Ureter (tissue), 1 donor: ENCODE measurements around the gene PLCH2. TPM values are rescaled to one million over a fixed set of nuclear protein-coding genes. Genes with fewer than 3 reads are reported as not detected.
"Not testable (repeated sequence)": the region's sequence is repeated elsewhere in the genome, so short reads cannot be mapped to it uniquely, and the experiment has no call there.

Experiments
- DNase-seq: peaks from one replicate; pipeline ENCODE4 v3.0.0-alpha.2; 2020; ENCODE audit warnings: low spot score
- total RNA-seq: library from RNA; stranded (reverse); gene quantifications from one replicate; pipeline ENCODE4 v1.2.4, GENCODE V29; 2023
- donor health status: DM: yes; HTN: yes; CAD: no.

PLCH2 gene
- total RNA-seq, 1 donor from 2014 or later, result 90.0 TPM

- DNase-seq, result no peak
Measured at GRCh38 chr1:2443277-2444137, 32.6 kb upstream of the PLCH2 start.

- DNase-seq, result no peak
Measured at GRCh38 chr1:2444138-2444591, 31.9 kb upstream of the PLCH2 start.

- DNase-seq, result no peak
Measured at GRCh38 chr1:2445162-2445822, 30.8 kb upstream of the PLCH2 start.

- no peak for DNase-seq
Measured at GRCh38 chr1:2445823-2446215, 30.3 kb upstream of the PLCH2 start.

- no peak for DNase-seq
Measured at GRCh38 chr1:2446394-2446793, 29.7 kb upstream of the PLCH2 start.

GRCh38 chr1:2446861-2447260 lies 29.2 kb upstream of the PLCH2 start:
- no peak for DNase-seq

- no peak for DNase-seq
Measured at GRCh38 chr1:2447276-2448097, 28.6 kb upstream of the PLCH2 start.

- DNase-seq, result no peak
Measured at GRCh38 chr1:2448098-2448445, 28.0 kb upstream of the PLCH2 start.

GRCh38 chr1:2449636-2450454 lies 26.2 kb upstream of the PLCH2 start:
- no peak for DNase-seq

GRCh38 chr1:2451741-2452140 lies 24.3 kb upstream of the PLCH2 start:
- DNase-seq, result no peak

- DNase-seq, result no peak
Measured at GRCh38 chr1:2452201-2452931, 23.7 kb upstream of the PLCH2 start.

- DNase-seq, result no peak
Measured at GRCh38 chr1:2452932-2453315, 23.2 kb upstream of the PLCH2 start.

- DNase-seq, result no peak
Measured at GRCh38 chr1:2454227-2454626, 21.9 kb upstream of the PLCH2 start.

- no peak for DNase-seq
Measured at GRCh38 chr1:2455757-2456156, 20.3 kb upstream of the PLCH2 start.

GRCh38 chr1:2457444-2457843 lies 18.6 kb upstream of the PLCH2 start:
- DNase-seq, result no peak

- no peak for DNase-seq
Measured at GRCh38 chr1:2458687-2459086, 17.4 kb upstream of the PLCH2 start.

- DNase-seq, result not testable (repeated sequence)
Measured at GRCh38 chr1:2459102-2459753, 16.9 kb upstream of the PLCH2 start.

GRCh38 chr1:2459757-2460156 lies 16.3 kb upstream of the PLCH2 start:
- no peak for DNase-seq

GRCh38 chr1:2460203-2460602 lies 15.9 kb upstream of the PLCH2 start:
- no peak for DNase-seq

- no peak for DNase-seq
Measured at GRCh38 chr1:2460996-2461751, 14.9 kb upstream of the PLCH2 start.
